Activated naive CD8-positive, alpha-beta T cell treated with anti-CD3 and anti-CD28 coated beads, Interleukin-2, amount 10 ng/mL, durations not matched to agents 7 days and 5 days (primary cell): ENCODE data around the gene C1QTNF8. TPM values are rescaled to one million over a fixed set of nuclear protein-coding genes. Genes with fewer than 3 reads are reported as not detected.
A peak's percentile ranks its signal among the peaks of the same experiment; 100 is the strongest.

Source experiments
- ATAC-seq: fragments of 150-1000 bp; cut with Tn5 transposase; one replicate; pipeline ENCODE4 v1.10.0; 2021; ENCODE audit warnings: low read depth, moderate library complexity
- POLR2A ChIA-PET: fragments of 350-600 bp; sonication (Branson Sonifier 250); formaldehyde crosslinking; loops from one replicate; lab custom pipeline; 2021; ENCODE audit warnings: antibody characterized with exemption; lab: Charles Lee
- DNase-seq: peaks from one replicate; pipeline ENCODE4 v3.0.0; 2021
- H3K27ac Mint-ChIP-seq: one replicate; pipeline ENCODE4 v1.8.0; 2022; ENCODE audit warnings: mild to moderate bottlenecking, mixed read lengths
- H3K27me3 Mint-ChIP-seq: one replicate; pipeline ENCODE4 v1.8.0; 2022; ENCODE audit warnings: mild to moderate bottlenecking, moderate library complexity, mixed read lengths
- H3K36me3 Mint-ChIP-seq: one replicate; pipeline ENCODE4 v1.8.0; 2021; ENCODE audit warnings: mild to moderate bottlenecking, mixed read lengths
- H3K4me1 Mint-ChIP-seq: one replicate; pipeline ENCODE4 v1.8.0; 2021; ENCODE audit warnings: mixed read lengths
- H3K4me3 Mint-ChIP-seq: one replicate; pipeline ENCODE4 v1.8.0; 2022; ENCODE audit warnings: mild to moderate bottlenecking, moderate library complexity, mixed read lengths
- H3K9me3 Mint-ChIP-seq: one replicate; pipeline ENCODE4 v1.8.0; 2021; ENCODE audit warnings: mixed read lengths
- total RNA-seq, 2 experiments: library from RNA; stranded (reverse); gene quantifications; one replicate each; pipeline ENCODE4 v1.2.3, GENCODE V29; 2021

Gene C1QTNF8
- total RNA-seq, 2 experiments from 2014 or later, result not detected

- DNase-seq (peak; percentile 77), ATAC-seq (peak; percentile 40)
- no peaks in the 10 kb centered on the region for H3K4me1 Mint-ChIP-seq
- peaks cover 5% of the 10 kb centered on the region for H3K9me3 Mint-ChIP-seq
- peaks cover 3% of the 10 kb centered on the region for H3K36me3 Mint-ChIP-seq
- POLR2A ChIA-PET, result interaction anchor here (0.7 kb wide), 1 partner anchor 347 kb away, joined by 3 read pairs; no protein-coding TSS in a partner anchor
- H3K27ac Mint-ChIP-seq, result no peak overlapping the region
- H3K4me3 Mint-ChIP-seq, result no peak overlapping the region
- H3K27me3 Mint-ChIP-seq, result peaks cover 3% of the 10 kb centered on the region
These were observed 38.7 kb downstream of the C1QTNF8 start for GRCh38 chr16:1057252-1057932.

GRCh38 chr16:1056196-1056595 is 39.8 kb downstream of the C1QTNF8 start:
- POLR2A ChIA-PET, result no interaction called here
- ATAC-seq (no peak), DNase-seq (no peak)
- H3K9me3 Mint-ChIP-seq, result peaks cover 5% of the 10 kb centered on the region
- H3K4me1 Mint-ChIP-seq, result no peaks in the 10 kb centered on the region
- peaks cover 3% of the 10 kb centered on the region for H3K27me3 Mint-ChIP-seq
- no peak overlapping the region for H3K4me3 Mint-ChIP-seq
- peaks cover 3% of the 10 kb centered on the region for H3K36me3 Mint-ChIP-seq
- no peak overlapping the region for H3K27ac Mint-ChIP-seq

- Mint-ChIP-seq H3K27ac (no peak overlapping the region), H3K27me3 (peaks cover 3% of the 10 kb centered on the region), H3K4me1 (no peaks in the 10 kb centered on the region), H3K4me3 (no peak overlapping the region), H3K36me3 (peaks cover 3% of the 10 kb centered on the region), H3K9me3 (peaks cover 5% of the 10 kb centered on the region)
- ATAC-seq (no peak), DNase-seq (no peak)
- POLR2A ChIA-PET, result no interaction called here
These were observed 40.5 kb downstream of the C1QTNF8 start for GRCh38 chr16:1055557-1055924.

- H3K9me3 Mint-ChIP-seq, result peaks cover 5% of the 10 kb centered on the region
- no peak overlapping the region for H3K4me3 Mint-ChIP-seq
- H3K27ac Mint-ChIP-seq, result no peak overlapping the region
- DNase-seq, result peak; percentile 55
- no peak for ATAC-seq
- POLR2A ChIA-PET, result no interaction called here
- peaks cover 3% of the 10 kb centered on the region for H3K27me3 Mint-ChIP-seq
- peaks cover 3% of the 10 kb centered on the region for H3K36me3 Mint-ChIP-seq
- no peaks in the 10 kb centered on the region for H3K4me1 Mint-ChIP-seq
These were observed 41.1 kb downstream of the C1QTNF8 start for GRCh38 chr16:1054660-1055556.

GRCh38 chr16:1053700-1054368 is 42.2 kb downstream of the C1QTNF8 start:
- no peaks in the 10 kb centered on the region for H3K27me3 Mint-ChIP-seq
- ATAC-seq (no peak), DNase-seq (no peak)
- no peaks in the 10 kb centered on the region for H3K9me3 Mint-ChIP-seq
- no peaks in the 10 kb centered on the region for H3K36me3 Mint-ChIP-seq
- POLR2A ChIA-PET, result no interaction called here
- H3K27ac Mint-ChIP-seq, result no peak overlapping the region
- no peaks in the 10 kb centered on the region for H3K4me1 Mint-ChIP-seq
- H3K4me3 Mint-ChIP-seq, result no peak overlapping the region

GRCh38 chr16:1053121-1053521 is 42.9 kb downstream of the C1QTNF8 start:
- DNase-seq, result no peak
- Mint-ChIP-seq H3K4me3 (no peak overlapping the region), H3K27ac (no peak overlapping the region), H3K27me3 (no peaks in the 10 kb centered on the region), H3K36me3 (no peaks in the 10 kb centered on the region), H3K9me3 (no peaks in the 10 kb centered on the region), H3K4me1 (no peaks in the 10 kb centered on the region)
- no peak for ATAC-seq
- POLR2A ChIA-PET, result no interaction called here

GRCh38 chr16:1052721-1053120 is 43.3 kb downstream of the C1QTNF8 start:
- DNase-seq, result no peak
- H3K36me3 Mint-ChIP-seq, result no peaks in the 10 kb centered on the region
- ATAC-seq, result no peak
- H3K4me1 Mint-ChIP-seq, result no peaks in the 10 kb centered on the region
- H3K4me3 Mint-ChIP-seq, result no peak overlapping the region
- POLR2A ChIA-PET, result no interaction called here
- H3K27me3 Mint-ChIP-seq, result no peaks in the 10 kb centered on the region
- H3K27ac Mint-ChIP-seq, result no peak overlapping the region
- H3K9me3 Mint-ChIP-seq, result no peaks in the 10 kb centered on the region

- no peak overlapping the region for H3K27ac Mint-ChIP-seq
- DNase-seq (no peak), ATAC-seq (no peak)
- POLR2A ChIA-PET, result no interaction called here
- no peaks in the 10 kb centered on the region for H3K27me3 Mint-ChIP-seq
- no peak overlapping the region for H3K4me3 Mint-ChIP-seq
- H3K4me1 Mint-ChIP-seq, result no peaks in the 10 kb centered on the region
- H3K36me3 Mint-ChIP-seq, result no peaks in the 10 kb centered on the region
- H3K9me3 Mint-ChIP-seq, result no peaks in the 10 kb centered on the region
These were observed 44.6 kb downstream of the C1QTNF8 start for GRCh38 chr16:1051446-1051845.

- Mint-ChIP-seq H3K4me3 (no peak overlapping the region), H3K9me3 (no peaks in the 10 kb centered on the region), H3K27me3 (no peaks in the 10 kb centered on the region), H3K27ac (no peak overlapping the region), H3K4me1 (no peaks in the 10 kb centered on the region), H3K36me3 (no peaks in the 10 kb centered on the region)
- ATAC-seq, result no peak
- no peak for DNase-seq
- POLR2A ChIA-PET, result no interaction called here
These were observed 45.1 kb downstream of the C1QTNF8 start for GRCh38 chr16:1050921-1051320.

GRCh38 chr16:1050516-1050915 is 45.5 kb downstream of the C1QTNF8 start:
- Mint-ChIP-seq H3K27me3 (no peaks in the 10 kb centered on the region), H3K4me1 (no peaks in the 10 kb centered on the region), H3K36me3 (no peaks in the 10 kb centered on the region), H3K27ac (no peak overlapping the region), H3K9me3 (no peaks in the 10 kb centered on the region), H3K4me3 (no peak overlapping the region)
- no peak for ATAC-seq
- POLR2A ChIA-PET, result no interaction called here
- no peak for DNase-seq

GRCh38 chr16:1049976-1050247 is 46.1 kb downstream of the C1QTNF8 start:
- POLR2A ChIA-PET, result no interaction called here
- DNase-seq (no peak), ATAC-seq (no peak)
- no peak overlapping the region for H3K27ac Mint-ChIP-seq
- no peak overlapping the region for H3K4me3 Mint-ChIP-seq
- H3K27me3 Mint-ChIP-seq, result no peaks in the 10 kb centered on the region
- no peaks in the 10 kb centered on the region for H3K4me1 Mint-ChIP-seq
- no peaks in the 10 kb centered on the region for H3K9me3 Mint-ChIP-seq
- H3K36me3 Mint-ChIP-seq, result no peaks in the 10 kb centered on the region

GRCh38 chr16:1049113-1049975 is 46.7 kb downstream of the C1QTNF8 start:
- ATAC-seq, result no peak
- H3K4me1 Mint-ChIP-seq, result no peaks in the 10 kb centered on the region
- no peak for DNase-seq
- no peaks in the 10 kb centered on the region for H3K9me3 Mint-ChIP-seq
- H3K27me3 Mint-ChIP-seq, result no peaks in the 10 kb centered on the region
- H3K27ac Mint-ChIP-seq, result no peak overlapping the region
- POLR2A ChIA-PET, result no interaction called here
- no peak overlapping the region for H3K4me3 Mint-ChIP-seq
- H3K36me3 Mint-ChIP-seq, result no peaks in the 10 kb centered on the region

GRCh38 chr16:1048442-1049112 is 47.5 kb downstream of the C1QTNF8 start:
- Mint-ChIP-seq H3K9me3 (no peaks in the 10 kb centered on the region), H3K4me1 (no peaks in the 10 kb centered on the region), H3K27ac (no peak overlapping the region), H3K4me3 (no peak overlapping the region), H3K27me3 (no peaks in the 10 kb centered on the region), H3K36me3 (no peaks in the 10 kb centered on the region)
- ATAC-seq (peak; percentile 32), DNase-seq (no peak)
- POLR2A ChIA-PET, result no interaction called here
